Right lobe of liver (tissue), 6 donors: ENCODE measurements around the gene LUZP2. TPM values are rescaled to one million over a fixed set of nuclear protein-coding genes. Genes with fewer than 3 reads are reported as not detected.

ENCODE experiments used
- ATAC-seq, 4 donors: fragments of 200-7000 bp; cut with Tn5 transposase; one replicate each; pipeline ENCODE4 v1.9.1; 2020; ENCODE audit warnings: mild to moderate bottlenecking in 4 of 4, moderate library complexity in 4 of 4
- DNase-seq, 3 donors: peaks; one replicate each; pipeline ENCODE4 v3.0.0-alpha.2; 2020
- H3K27ac ChIP-seq, 3 donors: fragments of 200-600 bp; one replicate each; pipeline ENCODE4 v1.8.0; 2022
- H3K27me3 ChIP-seq, 2 donors: fragments of 200-600 bp; one replicate each; pipeline ENCODE4 v1.8.0; 2022
- H3K36me3 ChIP-seq, 4 donors: fragments of 200-600 bp; sonication (generic) in 1 of 4; one replicate each; pipeline versions ENCODE4 v1.5.1 to v1.8.0; 2017 to 2022; ENCODE audit warnings: control low read depth in 1 of 4
- H3K4me1 ChIP-seq, 4 donors: fragments of 200-600 bp; sonication (generic) in 1 of 4; one replicate each; pipeline versions ENCODE4 v1.5.1 to v1.8.0; 2017 to 2022; ENCODE audit warnings: control low read depth in 1 of 4
- H3K4me3 ChIP-seq, 3 donors: fragments of 200-600 bp; one replicate each; pipeline ENCODE4 v1.8.0; 2022
- H3K9me3 ChIP-seq, 4 donors: fragments of 200-600 bp; sonication (generic) in 1 of 4; one replicate each; pipeline versions ENCODE4 v1.5.1 to v1.8.0; 2017 to 2022; ENCODE audit warnings: control low read depth in 1 of 4
- POLR2A ChIP-seq: fragments of 450-650 bp; IDR thresholded peaks from one replicate; pipeline ENCODE4 v1.6.1; 2017; ENCODE audit warnings: antibody characterized with exemption, mild to moderate bottlenecking
- WGBS: methylation state at CpG from one replicate; pipeline ENCODE4 v1.1.6; 2018; ENCODE audit warnings: low coverage, low lambda C conversion rate; ENCODE audit not compliant: insufficient coverage; ENCODE audit errors: missing lambda C conversion rate; 5-methylcytosine and 5-hydroxymethylcytosine counted together
- intact Hi-C, 2 donors: fragments of 100-400 bp; cut with DNase I; formaldehyde crosslinking; loops; one replicate each; pipeline versions ENCODE4 v1.11.2 to v1.14.1; 2022
- total RNA-seq, 6 experiments: library from RNA; depleted of rRNA in 2 of 6; stranded (reverse); fragments of >200 nt in 2 of 6; fragmentation: NEBNext Ultra II Directional in 3 of 6; extraction: Animal tissue kit (Norgen Biotek cat#: 25700) in 3 of 6; gene quantifications; one replicate each; pipeline versions ENCODE4 v1.1.0 to v1.2.4, GENCODE V29; 2016 to 2023
- TF ChIP-seq, protein P1 (sequence below), 4 donors: fragments of 200-600 bp in 3 of 4; fragments of 450-650 bp in 1 of 4; IDR thresholded peaks; one replicate each; pipeline versions ENCODE4 v1.5.1 to v1.8.0; 2016 to 2022; ENCODE audit warnings: antibody characterized with exemption in 4 of 4, mild to moderate bottlenecking in 2 of 4
- donor health status: DM: no; HTN: yes; CAD: no.
- donor health status: DM: no; HTN: no; CAD: no.
- donor health status: DM: no; HTN: no; CAD: no.
- donor health status: DM: no; HTN: yes; CAD: no.
- donor health status: DM: no; HTN: yes; CAD: no.

LUZP2 gene
- total RNA-seq, 6 experiments from 2014 or later, result not detected

DNA sequence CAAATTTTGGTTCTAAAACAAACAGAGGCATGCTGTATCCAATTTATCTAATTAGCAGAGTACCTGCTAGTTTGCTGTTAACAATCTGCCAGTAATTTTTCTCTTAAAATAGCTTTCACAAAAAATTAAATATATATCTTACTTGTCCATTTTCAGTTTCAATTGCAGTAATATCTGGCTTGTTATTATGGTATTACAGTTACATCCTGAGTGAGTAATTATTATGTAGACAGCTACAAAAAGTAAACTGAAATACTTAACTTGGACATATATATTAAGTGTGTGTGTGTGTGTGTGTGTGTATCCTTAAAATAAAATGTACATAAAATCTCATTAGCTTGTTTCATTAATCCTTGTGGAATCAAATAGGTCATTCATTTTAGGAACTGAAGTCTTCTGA lies 148.7 kb downstream of the LUZP2 start:
- intact Hi-C loops, result no loop called here
- H3K4me3 ChIP-seq, result no peak overlapping the region
- TF ChIP-seq, protein P1, sequence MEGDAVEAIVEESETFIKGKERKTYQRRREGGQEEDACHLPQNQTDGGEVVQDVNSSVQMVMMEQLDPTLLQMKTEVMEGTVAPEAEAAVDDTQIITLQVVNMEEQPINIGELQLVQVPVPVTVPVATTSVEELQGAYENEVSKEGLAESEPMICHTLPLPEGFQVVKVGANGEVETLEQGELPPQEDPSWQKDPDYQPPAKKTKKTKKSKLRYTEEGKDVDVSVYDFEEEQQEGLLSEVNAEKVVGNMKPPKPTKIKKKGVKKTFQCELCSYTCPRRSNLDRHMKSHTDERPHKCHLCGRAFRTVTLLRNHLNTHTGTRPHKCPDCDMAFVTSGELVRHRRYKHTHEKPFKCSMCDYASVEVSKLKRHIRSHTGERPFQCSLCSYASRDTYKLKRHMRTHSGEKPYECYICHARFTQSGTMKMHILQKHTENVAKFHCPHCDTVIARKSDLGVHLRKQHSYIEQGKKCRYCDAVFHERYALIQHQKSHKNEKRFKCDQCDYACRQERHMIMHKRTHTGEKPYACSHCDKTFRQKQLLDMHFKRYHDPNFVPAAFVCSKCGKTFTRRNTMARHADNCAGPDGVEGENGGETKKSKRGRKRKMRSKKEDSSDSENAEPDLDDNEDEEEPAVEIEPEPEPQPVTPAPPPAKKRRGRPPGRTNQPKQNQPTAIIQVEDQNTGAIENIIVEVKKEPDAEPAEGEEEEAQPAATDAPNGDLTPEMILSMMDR (IDR thresholded peaks at IDR 0.05), result no peak
- TF ChIP-seq POLR2A, result no peak
- no peaks in the 10 kb centered on the region for H3K4me1 ChIP-seq
- no peak overlapping the region for H3K27ac ChIP-seq
- H3K36me3 ChIP-seq, result no peaks in the 10 kb centered on the region
- ATAC-seq (no peak), DNase-seq (no peak)
- no peaks in the 10 kb centered on the region for H3K27me3 ChIP-seq
- no peaks in the 10 kb centered on the region for H3K9me3 ChIP-seq

DNA sequence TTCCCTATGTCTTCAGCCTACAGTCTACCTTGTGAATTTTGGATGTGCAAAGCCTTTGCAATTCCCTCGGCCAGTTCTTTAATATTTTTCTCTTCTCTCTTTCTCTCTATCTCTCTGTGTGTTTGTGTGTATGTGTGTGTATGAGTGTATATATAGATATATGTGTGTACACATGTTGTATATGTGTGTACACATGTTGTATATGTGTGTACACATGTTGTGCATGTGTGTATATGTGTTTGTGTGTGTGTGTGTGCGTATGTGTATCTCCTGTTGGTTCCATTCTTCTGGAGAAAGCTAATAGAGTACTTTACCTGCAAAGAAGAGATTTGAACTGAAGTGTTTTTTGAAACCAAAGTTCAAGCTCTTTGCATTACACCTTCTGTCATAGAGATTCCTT lies 155.0 kb downstream of the LUZP2 start:
- H3K9me3 ChIP-seq, result no peaks in the 10 kb centered on the region
- intact Hi-C loops, result no loop called here
- 49% methylated on average over 2 of the region's 2 CpGs for WGBS
- H3K27ac ChIP-seq, result no peak overlapping the region
- H3K4me1 ChIP-seq, result no peaks in the 10 kb centered on the region
- DNase-seq (no peak), ATAC-seq (no peak)
- no peaks in the 10 kb centered on the region for H3K27me3 ChIP-seq
- H3K4me3 ChIP-seq, result no peak overlapping the region
- H3K36me3 ChIP-seq, result no peaks in the 10 kb centered on the region
- TF ChIP-seq, protein P1 (IDR thresholded peaks at IDR 0.05), result no peak
- TF ChIP-seq POLR2A, result no peak

DNA sequence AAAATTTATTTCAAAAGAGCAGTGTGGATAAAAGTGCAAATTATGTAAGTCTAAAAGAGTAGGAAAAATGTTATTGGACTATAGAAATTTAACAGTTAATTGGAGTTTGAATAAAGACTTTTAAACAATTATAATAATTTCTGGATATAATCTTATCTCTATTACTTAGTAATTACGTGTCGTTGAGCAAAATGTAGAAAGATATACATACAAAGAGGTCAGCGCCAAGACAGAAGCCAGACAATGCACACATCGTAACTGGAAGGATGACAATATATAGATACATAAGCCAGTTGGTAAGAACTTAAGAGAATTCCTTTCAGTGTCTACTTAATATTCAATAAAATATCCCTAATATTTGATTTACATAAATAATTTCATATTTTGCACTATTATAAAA lies 157.0 kb downstream of the LUZP2 start:
- no peak for ATAC-seq
- 64% methylated on average over 4 of the region's 4 CpGs for WGBS
- TF ChIP-seq, protein P1 (IDR thresholded peaks at IDR 0.05), result no peak
- TF ChIP-seq POLR2A, result no peak

DNA sequence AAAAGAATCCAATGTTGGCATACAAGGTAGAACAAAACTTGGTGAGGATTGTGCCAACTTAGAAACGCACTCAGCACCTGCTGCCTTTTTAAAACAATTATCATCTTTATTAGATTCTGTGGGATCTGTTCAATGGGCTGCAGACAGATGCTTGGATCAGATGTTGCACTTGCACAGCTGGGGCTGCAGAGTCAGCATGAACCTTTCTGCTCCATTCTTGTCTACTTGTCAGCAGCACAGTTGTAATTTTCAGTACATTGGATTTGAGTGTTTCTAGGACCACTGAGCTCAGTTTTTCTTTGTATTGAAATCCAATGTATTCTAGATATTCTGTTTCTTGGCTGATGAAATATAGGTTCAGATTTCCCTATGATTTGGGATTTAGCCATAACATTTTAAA lies 164.5 kb downstream of the LUZP2 start:
- intact Hi-C loops, result no loop called here
- H3K4me1 ChIP-seq, result no peaks in the 10 kb centered on the region
- no peaks in the 10 kb centered on the region for H3K36me3 ChIP-seq
- H3K27ac ChIP-seq, result no peak overlapping the region
- 29% methylated on average over 1 of the region's 1 CpG for WGBS
- no peak for DNase-seq
- TF ChIP-seq, protein P1 (IDR thresholded peaks at IDR 0.05), result no peak
- no peak for TF ChIP-seq POLR2A
- no peak overlapping the region for H3K4me3 ChIP-seq
- no peak for ATAC-seq
- no peaks in the 10 kb centered on the region for H3K27me3 ChIP-seq
- H3K9me3 ChIP-seq, result no peaks in the 10 kb centered on the region

More for the DNA sequence above, 157.0 kb downstream of the LUZP2 start:
- no peak overlapping the region for H3K27ac ChIP-seq
- H3K4me1 ChIP-seq, result no peaks in the 10 kb centered on the region
- H3K27me3 ChIP-seq, result no peaks in the 10 kb centered on the region
- intact Hi-C loops, result no loop called here
- no peaks in the 10 kb centered on the region for H3K36me3 ChIP-seq
- no peak overlapping the region for H3K4me3 ChIP-seq
- no peaks in the 10 kb centered on the region for H3K9me3 ChIP-seq
- no peak for DNase-seq

DNA sequence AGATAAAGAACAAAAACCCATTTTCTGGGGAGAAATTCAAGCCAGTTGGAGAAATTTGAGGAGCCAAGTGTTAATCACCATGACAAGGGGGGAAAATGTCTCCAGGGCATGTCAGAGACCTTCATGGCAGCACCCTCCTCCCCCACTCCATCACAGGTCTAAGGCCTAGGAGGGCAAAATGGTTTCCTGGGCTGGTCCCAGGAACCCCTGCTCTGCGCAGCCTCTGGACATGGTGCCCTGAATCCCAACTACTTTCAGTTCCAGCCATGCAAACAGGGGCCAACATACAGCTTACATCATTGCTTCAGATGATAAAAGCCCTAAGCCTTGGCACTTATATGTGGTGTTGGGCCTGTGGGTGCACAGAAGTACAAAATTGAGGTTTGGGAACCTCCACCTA lies 167.5 kb downstream of the LUZP2 start:
- no peak for ATAC-seq
- no peaks in the 10 kb centered on the region for H3K27me3 ChIP-seq
- no peak overlapping the region for H3K27ac ChIP-seq
- no peaks in the 10 kb centered on the region for H3K9me3 ChIP-seq
- H3K4me1 ChIP-seq, result no peaks in the 10 kb centered on the region
- no peak overlapping the region for H3K4me3 ChIP-seq
- DNase-seq, result no peak
- no peak for TF ChIP-seq POLR2A
- TF ChIP-seq, protein P1 (IDR thresholded peaks at IDR 0.05), result no peak
- WGBS, result no CpG with 5 or more reads among the region's 1 CpG
- intact Hi-C loops, result no loop called here
- no peaks in the 10 kb centered on the region for H3K36me3 ChIP-seq
